Mesodermal cell (in vitro differentiated cells): Measurements from ENCODE around the gene ZYG11A. TPM values are rescaled to one million over a fixed set of nuclear protein-coding genes. Genes with fewer than 3 reads are reported as not detected.
"Not testable (repeated sequence)": the region's sequence is repeated elsewhere in the genome, so short reads cannot be mapped to it uniquely, and the experiment has no call there.

Experiments
- H3K27ac ChIP-seq: 2 replicates; pipeline ENCODE4 v1.7.0; 2013; ENCODE audit warnings: mild to moderate bottlenecking, low read depth, low read length, moderate library complexity; ENCODE audit not compliant: severe bottlenecking
- H3K36me3 ChIP-seq: 2 replicates; pipeline ENCODE4 v1.7.1; 2013; ENCODE audit warnings: mild to moderate bottlenecking, low read length, moderate library complexity; ENCODE audit not compliant: control insufficient read depth, insufficient read depth
- H3K4me1 ChIP-seq: one replicate; pipeline ENCODE4 v1.7.1; 2013; ENCODE audit warnings: mild to moderate bottlenecking, low read length; ENCODE audit not compliant: insufficient read depth, control insufficient read depth, poor library complexity, severe bottlenecking
- H3K4me3 ChIP-seq: 2 replicates; pipeline ENCODE4 v1.7.0; 2013; ENCODE audit warnings: low read length, control low read depth, mild to moderate bottlenecking; ENCODE audit not compliant: insufficient read depth, poor library complexity, severe bottlenecking; ENCODE audit errors: extremely low read depth
- H3K9me3 ChIP-seq: 2 replicates; pipeline ENCODE4 v1.7.1; 2013; ENCODE audit warnings: mild to moderate bottlenecking, low read length, moderate library complexity; ENCODE audit not compliant: control insufficient read depth
- WGBS, 2 experiments: methylation state at CpG; one replicate each; pipeline ENCODE4 v1.1.5; 2013; ENCODE audit warnings: missing lambda C conversion rate in 2 of 2; ENCODE audit not compliant: insufficient coverage in 2 of 2; 5-methylcytosine and 5-hydroxymethylcytosine counted together
- polyA plus RNA-seq, 2 experiments: library from polyadenylated mRNA; stranded (reverse); fragments of 50-300 nt; gene quantifications; one replicate each; pipeline ENCODE4 v1.2.3, GENCODE V29; 2013

Gene ZYG11A
- polyA plus RNA-seq (2013, experiment 1 of 2), result 0.15 TPM
- 0.35 TPM for polyA plus RNA-seq (2013, experiment 2 of 2)

DNA sequence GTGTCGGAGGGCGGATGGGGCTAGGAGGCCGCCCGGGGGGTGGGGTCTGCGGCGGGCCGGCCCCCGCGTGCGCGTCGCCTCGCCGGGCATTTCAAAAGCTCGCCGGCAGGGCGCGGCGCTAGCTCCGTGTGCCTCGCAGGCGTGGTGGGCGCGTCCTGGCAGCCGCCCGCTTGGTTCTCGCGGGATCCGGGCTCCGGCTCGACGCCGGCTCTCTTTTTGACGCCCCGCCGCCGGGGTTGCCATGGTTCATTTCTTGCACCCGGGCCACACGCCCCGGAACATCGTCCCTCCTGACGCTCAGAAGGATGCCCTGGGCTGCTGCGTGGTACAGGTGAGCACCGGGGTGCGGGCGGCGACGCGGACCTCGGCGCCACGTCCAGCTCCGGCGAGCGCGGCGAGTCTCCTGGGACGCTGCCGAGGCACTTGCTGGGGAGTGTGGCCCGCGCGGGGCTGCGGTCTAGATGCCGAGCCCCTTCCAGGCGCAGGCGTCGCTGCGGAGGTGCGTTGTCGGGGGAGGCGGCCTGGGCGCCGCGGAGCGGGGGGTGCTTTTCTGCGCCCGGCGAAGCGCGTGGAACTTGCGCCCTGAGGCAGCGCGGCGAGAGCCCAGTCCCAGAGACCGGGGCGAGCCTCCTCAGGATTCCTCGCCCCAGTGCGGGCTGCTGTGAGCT is at the start of gene ZYG11A:
TSS of gene ZYG11A (plus strand) at position 118 of the 668 bp plus-strand sequence. CDS start at position 242, 124 bp downstream.
- Histone ChIP-seq H3K36me3 (no peaks in the 10 kb centered on the region), H3K9me3 (no peaks in the 10 kb centered on the region), H3K27ac (no peak within 1 kb of the TSS), H3K4me3 (peak within 1 kb of the TSS; percentile 45), H3K4me1 (no peaks in the 10 kb centered on the region)
- 1 to 2% methylated on average over 72 to 80 of the region's 88 CpGs for WGBS, 2 experiments

DNA sequence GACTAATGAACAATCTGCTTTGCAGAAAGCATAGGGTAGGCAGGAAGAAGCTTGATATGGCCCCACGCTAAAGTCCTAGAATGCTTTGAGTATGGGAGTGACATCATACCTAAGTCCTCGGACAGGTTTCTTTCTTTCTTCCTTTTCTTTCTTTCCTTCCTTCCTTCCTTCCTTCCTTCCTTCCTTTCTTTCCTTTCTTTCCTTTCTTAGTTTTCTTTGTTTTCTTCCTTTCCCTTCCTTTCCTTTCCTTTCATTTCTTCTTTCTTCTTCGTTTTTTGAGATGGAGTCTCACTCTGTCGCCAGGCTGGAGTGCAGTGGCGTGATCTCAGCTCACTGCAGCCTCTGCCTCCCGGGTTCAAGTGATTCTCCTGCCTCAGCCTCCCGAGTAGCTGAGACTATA is 48.8 kb upstream of the ZYG11A start:
- not testable (repeated sequence) for H3K4me3 ChIP-seq, H3K27ac ChIP-seq, H3K9me3 ChIP-seq, H3K4me1 ChIP-seq
- peaks cover 40% of the 10 kb centered on the region for H3K36me3 ChIP-seq
- 94 to 97% methylated on average over 4 to 5 of the region's 7 CpGs for WGBS, 2 experiments

DNA sequence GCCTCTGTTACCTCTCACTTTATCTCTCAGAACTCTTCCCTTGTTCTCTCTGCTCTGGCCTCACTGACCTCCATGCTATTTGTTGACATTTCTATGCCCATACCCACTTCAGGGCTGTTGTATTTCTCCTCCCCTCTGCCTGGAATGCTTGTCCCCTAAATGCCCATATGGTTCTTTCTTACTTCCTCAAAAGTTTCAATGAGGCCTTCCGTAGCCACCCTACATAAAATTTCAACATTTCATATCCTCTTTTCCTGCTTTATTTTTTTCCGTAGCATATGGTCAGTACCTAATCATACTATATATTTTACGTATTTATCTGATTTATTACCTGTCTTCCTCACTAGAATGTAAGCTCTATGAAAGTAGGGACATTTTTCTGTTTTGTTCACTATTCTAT is 47.1 kb upstream of the ZYG11A start:
- Histone ChIP-seq H3K27ac (no peak overlapping the region), H3K4me1 (no peaks in the 10 kb centered on the region), H3K9me3 (no peaks in the 10 kb centered on the region), H3K36me3 (peaks cover 40% of the 10 kb centered on the region), H3K4me3 (no peak overlapping the region)
- 100% methylated on average over 1 of the region's 3 CpGs for WGBS, 2 experiments

DNA sequence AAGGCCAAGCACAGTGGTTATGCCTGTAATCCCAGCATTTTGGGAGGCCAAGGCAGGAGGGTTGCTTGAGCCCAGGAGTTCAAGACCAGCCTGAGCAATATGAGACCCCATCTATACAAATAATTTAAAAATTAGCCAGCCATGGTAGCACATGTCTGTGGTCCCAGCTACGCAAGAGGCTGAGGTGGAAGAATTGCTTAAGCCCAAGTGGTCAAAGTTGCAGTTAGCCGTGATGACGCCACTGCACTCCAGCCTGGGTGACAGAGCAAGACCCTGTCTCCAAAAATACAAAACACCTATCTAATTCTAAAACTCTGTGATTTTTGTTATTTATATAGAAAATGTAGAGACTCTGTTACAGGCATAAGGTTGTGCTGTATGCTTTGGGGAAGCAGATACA is 44.2 kb upstream of the ZYG11A start:
- Histone ChIP-seq H3K4me1 (no peaks in the 10 kb centered on the region), H3K9me3 (no peaks in the 10 kb centered on the region), H3K4me3 (no peak overlapping the region), H3K36me3 (peaks cover 51% of the 10 kb centered on the region), H3K27ac (no peak overlapping the region)
- WGBS, 2 experiments, result 86% methylated on average over 1 of the region's 3 CpGs; no CpG with 5 or more reads in 1 of the 2 experiments

DNA sequence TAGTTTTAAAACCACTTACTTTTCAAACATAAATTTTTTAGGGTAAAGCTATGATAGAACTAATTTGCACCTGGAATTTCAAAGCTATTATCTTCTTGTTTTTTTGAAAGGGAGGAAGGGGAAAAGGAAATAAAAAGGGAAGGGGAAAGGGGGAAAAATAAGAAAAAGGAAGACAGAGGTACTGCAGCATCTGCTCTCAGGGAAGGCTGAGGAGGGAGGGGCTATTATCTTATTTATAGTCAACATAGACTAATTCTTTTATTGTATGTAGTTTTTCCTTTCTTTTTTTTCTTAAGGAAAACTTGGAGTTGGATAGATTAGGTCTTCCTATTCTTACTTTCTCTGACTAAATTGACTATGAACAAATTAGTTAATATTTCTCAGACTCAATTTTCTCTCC is 41.5 kb upstream of the ZYG11A start:
- H3K27ac ChIP-seq, result no peak overlapping the region
- H3K36me3 ChIP-seq, result peaks cover 38% of the 10 kb centered on the region
- H3K9me3 ChIP-seq, result no peaks in the 10 kb centered on the region
- H3K4me3 ChIP-seq, result no peak overlapping the region
- H3K4me1 ChIP-seq, result no peaks in the 10 kb centered on the region

- H3K4me3 ChIP-seq, H3K27ac ChIP-seq, H3K9me3 ChIP-seq, H3K4me1 ChIP-seq: not testable (repeated sequence)
- 89 to 100% methylated on average over 3 of the region's 3 CpGs for WGBS, 2 experiments
- peaks cover 26% of the 10 kb centered on the region for H3K36me3 ChIP-seq
Measured at GRCh38 chr1:52804083-52804482, 38.5 kb upstream of the ZYG11A start.

GRCh38 chr1:52814465-52814864 is 28.1 kb upstream of the ZYG11A start:
- Histone ChIP-seq H3K4me1 (no peaks in the 10 kb centered on the region), H3K36me3 (peaks cover 44% of the 10 kb centered on the region), H3K27ac (no peak overlapping the region), H3K9me3 (no peaks in the 10 kb centered on the region), H3K4me3 (no peak overlapping the region)
- 93 to 100% methylated on average over 2 of the region's 2 CpGs for WGBS, 2 experiments

DNA sequence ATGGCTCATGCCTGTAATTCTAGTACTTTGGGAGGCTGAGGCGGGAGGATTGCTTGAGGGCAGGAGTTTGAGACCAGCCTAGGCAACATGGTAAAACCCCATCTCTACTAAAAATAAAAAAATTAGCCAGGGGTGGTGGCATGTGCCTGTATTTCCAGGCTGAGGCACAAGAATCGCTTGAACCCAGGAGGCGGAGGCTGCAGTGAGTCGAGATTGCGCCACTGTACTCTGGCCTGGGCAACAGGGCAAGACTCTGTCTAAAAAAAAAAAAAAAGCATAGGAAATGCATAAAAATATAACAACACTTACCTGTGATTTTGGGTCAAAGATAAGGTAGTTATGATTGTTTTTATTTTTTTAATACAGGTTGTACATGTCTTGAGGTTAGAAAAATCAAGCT is 21.7 kb upstream of the ZYG11A start:
- not testable (repeated sequence) for H3K9me3 ChIP-seq
- 100% methylated on average over 1 of the region's 5 CpGs; no CpG with 5 or more reads in 1 of the 2 experiments for WGBS, 2 experiments
- H3K36me3 ChIP-seq, result peaks cover 40% of the 10 kb centered on the region

GRCh38 chr1:52825868-52826267 is 16.7 kb upstream of the ZYG11A start:
- no peaks in the 10 kb centered on the region for H3K4me1 ChIP-seq
- H3K9me3 ChIP-seq, result no peaks in the 10 kb centered on the region
- peaks cover 12% of the 10 kb centered on the region for H3K36me3 ChIP-seq
- no peak overlapping the region for H3K27ac ChIP-seq
- no peak overlapping the region for H3K4me3 ChIP-seq
- no CpG with 5 or more reads among the region's 1 CpG for WGBS, 2 experiments

More for the DNA sequence above, 21.7 kb upstream of the ZYG11A start:
- not testable (repeated sequence) for H3K4me1 ChIP-seq, H3K4me3 ChIP-seq, H3K27ac ChIP-seq

GRCh38 chr1:52834798-52835197 is 7.8 kb upstream of the ZYG11A start:
- 94% methylated on average over 3 of the region's 3 CpGs for WGBS, 2 experiments
- no peak overlapping the region for H3K4me3 ChIP-seq
- H3K9me3 ChIP-seq, result no peaks in the 10 kb centered on the region
- no peaks in the 10 kb centered on the region for H3K4me1 ChIP-seq
- no peaks in the 10 kb centered on the region for H3K36me3 ChIP-seq
- no peak overlapping the region for H3K27ac ChIP-seq

DNA sequence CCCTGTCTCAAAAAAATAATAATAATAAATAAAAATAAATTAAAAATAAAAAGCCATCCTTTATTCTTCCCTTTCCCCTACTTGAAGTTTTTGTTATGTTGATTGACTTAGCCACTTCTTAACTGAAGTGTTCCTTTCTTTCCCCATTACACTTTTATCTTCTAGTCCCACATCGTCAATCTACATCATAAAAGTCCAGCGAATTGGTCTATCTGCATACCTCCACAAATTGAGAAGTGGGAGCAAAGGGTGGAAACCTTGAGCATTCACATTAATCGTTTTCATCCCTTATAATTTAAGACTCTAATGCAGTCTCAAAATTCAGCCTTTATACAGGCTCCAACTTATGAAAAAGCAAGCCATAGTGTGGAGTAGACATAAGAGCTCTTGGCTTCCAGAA is 6.5 kb upstream of the ZYG11A start:
- Histone ChIP-seq H3K4me1 (no peaks in the 10 kb centered on the region), H3K36me3 (no peaks in the 10 kb centered on the region), H3K9me3 (no peaks in the 10 kb centered on the region), H3K4me3 (no peak overlapping the region), H3K27ac (no peak overlapping the region)
- WGBS, 2 experiments, result 40 to 80% methylated on average over 2 of the region's 3 CpGs
